Gastrocnemius medialis (tissue), 4 donors: ENCODE measurements around the gene SPDYC. TPM values are rescaled to one million over a fixed set of nuclear protein-coding genes. Genes with fewer than 3 reads are reported as not detected.

Experiments
- ATAC-seq, 2 donors: fragments of 150-250 bp; one replicate each; pipeline ENCODE4 v1.9.1; 2016
- DNase-seq, 2 donors: peaks; one replicate each; pipeline ENCODE4 v3.0.0-alpha.2; 2019
- H3K27ac ChIP-seq, 4 donors: fragments of 200-600 bp; sonication (generic); 1 replicate in 1 of 4; 2 replicates in 3 of 4; pipeline ENCODE4 v1.5.1; 2016 to 2018; ENCODE audit warnings: mild to moderate bottlenecking in 2 of 4, moderate library complexity in 1 of 4
- H3K27me3 ChIP-seq, 3 donors: fragments of 200-600 bp; sonication (generic) in 2 of 3; 1 replicate in 1 of 3; 2 replicates in 2 of 3; pipeline versions ENCODE4 v1.5.1 to v1.6.0; 2016 to 2019; ENCODE audit warnings: mild to moderate bottlenecking in 1 of 3, moderate library complexity in 1 of 3
- H3K36me3 ChIP-seq, 2 donors: fragments of 200-600 bp; sonication (generic) in 1 of 2; one replicate each; pipeline ENCODE4 v1.5.1; 2017 to 2018
- H3K4me1 ChIP-seq, 2 donors: fragments of 200-600 bp; sonication (generic) in 1 of 2; one replicate each; pipeline ENCODE4 v1.5.1; 2016 to 2017; ENCODE audit warnings: mild to moderate bottlenecking in 2 of 2
- H3K4me3 ChIP-seq, 4 donors: fragments of 200-600 bp; sonication (generic) in 3 of 4; 1 replicate in 1 of 4; 2 replicates in 3 of 4; pipeline ENCODE4 v1.5.1; 2016 to 2019; ENCODE audit warnings: mild to moderate bottlenecking in 2 of 4
- H3K9me3 ChIP-seq, 3 donors: fragments of 200-600 bp; sonication (generic) in 2 of 3; 1 replicate in 1 of 3; 2 replicates in 2 of 3; pipeline ENCODE4 v1.5.1; 2016 to 2019
- CTCF ChIP-seq, 5 experiments: fragments of 450-650 bp in 3 of 5; fragments of 200-600 bp in 2 of 5; sonication (generic) in 2 of 5; IDR thresholded peaks in 4 of 5; conservative IDR thresholded peaks in 1 of 5; 1 replicate in 4 of 5; 2 replicates in 1 of 5; pipeline ENCODE4 v1.5.1; 2016 to 2019; ENCODE audit warnings: antibody characterized with exemption in 5 of 5, mild to moderate bottlenecking in 3 of 5, moderate library complexity in 3 of 5
- POLR2A ChIP-seq, 2 donors: fragments of 450-650 bp; IDR thresholded peaks; one replicate each; pipeline ENCODE4 v1.6.1; 2017; ENCODE audit warnings: antibody characterized with exemption in 2 of 2, mild to moderate bottlenecking in 2 of 2, moderate library complexity in 2 of 2
- in situ Hi-C, 4 donors: fragments of 200-750 bp; cut with MboI; loops; one replicate each; pipeline versions ENCODE4 v1.15.0 to v1.8.0; 2017; ENCODE audit warnings: low sequenced_read_pairs in 4 of 4
- intact Hi-C: fragments of 100-400 bp; cut with DNase I; formaldehyde crosslinking; loops from one replicate; pipeline ENCODE4 v1.15.1; 2023; ENCODE audit warnings: low total_unique reads
- total RNA-seq, 4 donors: library from RNA; depleted of rRNA; stranded (reverse); fragments of >200 nt; gene quantifications; one replicate each; pipeline versions ENCODE4 v1.1.0 to v1.2.3, GENCODE V29; 2016

The SPDYC gene
- total RNA-seq, 4 donors from 2014 or later, result not detected

GRCh38 chr11:65208785-65209710 is 39.0 kb downstream of the SPDYC start:
- ATAC-seq, result no peak
- H3K27me3 ChIP-seq, result no peaks in the 10 kb centered on the region
- H3K36me3 ChIP-seq, result peaks cover 0 to 74% of the 10 kb centered on the region in 2 donors
- no peak for DNase-seq
- in situ Hi-C loops, result no loop called here
- TF ChIP-seq CTCF (IDR thresholded peaks at IDR 0.05 in 4 of 5, conservative IDR thresholded peaks at IDR 0.05 in 1 of 5), result no peak
- intact Hi-C loops, result no loop called here
- H3K9me3 ChIP-seq, result no peaks in the 10 kb centered on the region
- no peaks in the 10 kb centered on the region for H3K4me1 ChIP-seq
- no peak overlapping the region for H3K27ac ChIP-seq
- no peak overlapping the region for H3K4me3 ChIP-seq

- ATAC-seq (no peak), DNase-seq (no peak)
- Histone ChIP-seq H3K4me1 (no peaks in the 10 kb centered on the region), H3K36me3 (peaks cover 0 to 69% of the 10 kb centered on the region in 2 donors), H3K4me3 (no peak overlapping the region), H3K27me3 (no peaks in the 10 kb centered on the region), H3K27ac (no peak overlapping the region), H3K9me3 (no peaks in the 10 kb centered on the region)
- in situ Hi-C loops, result no loop called here
- intact Hi-C loops, result no loop called here
- TF ChIP-seq POLR2A (IDR thresholded peaks at IDR 0.05), result no peak
- TF ChIP-seq CTCF (IDR thresholded peaks at IDR 0.05 in 4 of 5, conservative IDR thresholded peaks at IDR 0.05 in 1 of 5), result no peak
Observed at GRCh38 chr11:65209711-65210360, 39.8 kb downstream of the SPDYC start.

GRCh38 chr11:65210361-65210731 is 40.3 kb downstream of the SPDYC start:
- no peaks in the 10 kb centered on the region for H3K4me1 ChIP-seq
- no peak for ATAC-seq
- in situ Hi-C loops, result no loop called here
- H3K36me3 ChIP-seq, result peaks cover 0 to 64% of the 10 kb centered on the region in 2 donors
- H3K9me3 ChIP-seq, result no peaks in the 10 kb centered on the region
- no peak overlapping the region for H3K27ac ChIP-seq
- intact Hi-C loops, result no loop called here
- DNase-seq, result no peak
- TF ChIP-seq POLR2A (IDR thresholded peaks at IDR 0.05) (no peak), CTCF (IDR thresholded peaks at IDR 0.05 in 4 of 5, conservative IDR thresholded peaks at IDR 0.05 in 1 of 5) (no peak)
- no peak overlapping the region for H3K4me3 ChIP-seq
- H3K27me3 ChIP-seq, result no peaks in the 10 kb centered on the region

- intact Hi-C loops, result no loop called here
Observed at GRCh38 chr11:65210748-65211147, 40.7 kb downstream of the SPDYC start.

More at GRCh38 chr11:65210748-65211147, 40.7 kb downstream of the SPDYC start:
- Histone ChIP-seq H3K36me3 (peaks cover 0 to 60% of the 10 kb centered on the region in 2 donors), H3K4me1 (no peaks in the 10 kb centered on the region), H3K27me3 (no peaks in the 10 kb centered on the region), H3K9me3 (no peaks in the 10 kb centered on the region), H3K4me3 (no peak overlapping the region), H3K27ac (no peak overlapping the region)
- no peak for TF ChIP-seq POLR2A (IDR thresholded peaks at IDR 0.05)
- TF ChIP-seq CTCF (IDR thresholded peaks at IDR 0.05 in 4 of 5, conservative IDR thresholded peaks at IDR 0.05 in 1 of 5), result no peak
- no peak for ATAC-seq
- in situ Hi-C loops, result no loop called here
- DNase-seq, result no peak
